MM.1S (cell line): ENCODE results near the gene BPTF.

Experiments
- EZH2phosphoT487 ChIP-seq: fragments of 300-600 bp; sonication (generic); IDR thresholded peaks from 2 replicates; pipeline ENCODE4 v1.6.1; 2018; ENCODE audit warnings: antibody characterized with exemption, low read length
- TF ChIP-seq, protein P1 (sequence below): fragments of 300-600 bp; sonication (generic); IDR thresholded peaks from 2 replicates; pipeline ENCODE4 v1.5.1; 2016; ENCODE audit warnings: antibody characterized with exemption, low read length, mixed read lengths

DNA sequence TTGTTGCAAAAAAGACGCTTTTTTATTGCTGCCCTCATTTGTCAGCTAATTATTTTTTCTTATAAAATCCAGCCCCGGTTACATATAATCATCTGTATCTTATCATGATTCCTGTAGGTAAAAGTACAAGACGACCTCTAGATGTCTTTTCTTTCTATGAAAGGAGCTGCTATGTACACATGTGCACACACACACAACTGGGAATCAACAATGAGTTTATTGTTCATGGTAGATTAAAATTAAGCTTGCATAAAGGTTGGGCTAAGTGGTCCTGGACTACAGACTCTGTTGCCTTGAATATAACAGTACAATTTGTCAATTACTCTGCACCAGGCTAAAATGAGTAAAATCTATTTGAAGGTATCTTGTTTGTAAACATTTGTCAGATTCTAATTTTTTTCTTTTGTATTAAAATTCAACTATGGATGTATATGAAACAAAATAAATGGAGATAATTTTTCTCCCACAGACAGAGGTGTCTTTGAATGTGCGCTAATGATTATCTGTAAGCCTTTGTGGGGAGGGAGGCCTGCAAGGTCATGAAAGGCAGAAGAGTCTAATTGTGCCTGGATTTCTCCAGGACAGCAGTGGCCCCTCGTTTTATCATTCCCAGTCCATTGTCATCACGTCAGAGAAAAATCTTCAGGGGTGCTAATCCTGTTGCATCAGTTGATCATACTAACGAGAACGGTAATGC, 157.5 kb downstream of the BPTF start:
- TF ChIP-seq, protein P1, sequence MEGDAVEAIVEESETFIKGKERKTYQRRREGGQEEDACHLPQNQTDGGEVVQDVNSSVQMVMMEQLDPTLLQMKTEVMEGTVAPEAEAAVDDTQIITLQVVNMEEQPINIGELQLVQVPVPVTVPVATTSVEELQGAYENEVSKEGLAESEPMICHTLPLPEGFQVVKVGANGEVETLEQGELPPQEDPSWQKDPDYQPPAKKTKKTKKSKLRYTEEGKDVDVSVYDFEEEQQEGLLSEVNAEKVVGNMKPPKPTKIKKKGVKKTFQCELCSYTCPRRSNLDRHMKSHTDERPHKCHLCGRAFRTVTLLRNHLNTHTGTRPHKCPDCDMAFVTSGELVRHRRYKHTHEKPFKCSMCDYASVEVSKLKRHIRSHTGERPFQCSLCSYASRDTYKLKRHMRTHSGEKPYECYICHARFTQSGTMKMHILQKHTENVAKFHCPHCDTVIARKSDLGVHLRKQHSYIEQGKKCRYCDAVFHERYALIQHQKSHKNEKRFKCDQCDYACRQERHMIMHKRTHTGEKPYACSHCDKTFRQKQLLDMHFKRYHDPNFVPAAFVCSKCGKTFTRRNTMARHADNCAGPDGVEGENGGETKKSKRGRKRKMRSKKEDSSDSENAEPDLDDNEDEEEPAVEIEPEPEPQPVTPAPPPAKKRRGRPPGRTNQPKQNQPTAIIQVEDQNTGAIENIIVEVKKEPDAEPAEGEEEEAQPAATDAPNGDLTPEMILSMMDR = no peak
- no peak for TF ChIP-seq EZH2phosphoT487
